ENCODE results near the gene OXSR1. TPM values are rescaled to one million over a fixed set of nuclear protein-coding genes. Genes with fewer than 3 reads are reported as not detected.
A peak's percentile ranks its signal among the peaks of the same experiment; 100 is the strongest.
"Not testable (repeated sequence)": the region's sequence is repeated elsewhere in the genome, so short reads cannot be mapped to it uniquely, and the experiment has no call there.

Gene OXSR1
- total RNA-seq, 1 donor from 2014 or later: 24.6 TPM

DNA sequence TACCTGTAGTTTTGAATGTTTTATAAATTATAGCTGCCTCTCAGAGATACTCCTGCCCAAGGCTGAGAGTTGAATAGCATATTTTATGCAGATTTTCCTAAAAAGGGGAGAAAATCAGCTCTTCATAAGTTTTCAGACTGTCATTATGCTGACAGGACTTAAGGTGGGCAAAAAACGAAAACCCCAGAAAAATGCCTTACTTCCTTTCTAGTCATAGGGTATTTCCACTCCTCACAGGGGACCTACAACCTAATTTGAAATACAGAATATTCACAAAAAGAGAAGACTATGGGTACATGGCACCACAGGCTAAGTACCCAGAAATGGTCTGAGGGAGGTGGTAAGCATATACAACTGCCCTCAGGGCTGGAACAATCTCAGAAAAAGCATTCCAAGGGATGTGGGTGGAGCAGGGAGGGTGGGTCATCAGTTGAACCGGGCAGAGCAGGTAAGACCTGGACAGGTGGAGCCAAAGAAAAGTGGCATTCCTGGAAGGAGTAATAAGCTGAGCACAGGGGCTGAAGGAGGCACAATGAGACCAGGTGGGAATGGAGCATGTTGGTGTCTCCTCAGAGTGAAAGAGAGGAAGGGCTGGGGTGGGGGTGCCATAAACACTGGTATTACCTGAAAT, 10.6 kb upstream of the OXSR1 start:
- DNase-seq (ENCODE audit: missing footprints): no peak
- intact Hi-C loops (cut with DNase I): no loop called here
- ATAC-seq: no peak

GRCh38 chr3:38155825-38156224, 9.5 kb upstream of the OXSR1 start:
- ATAC-seq (no peak), DNase-seq (ENCODE audit: missing footprints) (no peak)

DNA sequence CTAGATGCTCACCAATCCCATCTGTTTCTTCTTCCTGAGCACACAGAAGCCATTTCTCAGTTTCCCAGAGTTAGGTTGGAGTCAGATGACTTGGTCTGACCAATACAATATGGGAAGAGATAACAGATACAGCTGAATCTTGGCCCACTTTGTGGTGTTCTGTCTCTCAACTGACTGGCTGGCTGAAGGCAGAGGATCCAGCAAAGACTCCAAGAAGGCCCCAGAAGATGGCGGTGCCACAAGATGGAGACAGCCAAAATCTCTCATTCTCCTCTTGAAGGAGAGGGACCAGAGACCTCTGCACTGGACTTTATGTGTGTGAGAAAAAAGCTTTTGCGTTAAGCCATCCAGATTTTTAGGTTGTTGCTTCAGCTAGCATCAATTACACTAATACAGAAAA, 8.2 kb upstream of the OXSR1 start:
- no peak for DNase-seq (ENCODE audit: missing footprints)
- intact Hi-C loops (cut with DNase I): no loop called here
- ATAC-seq: no peak

More at GRCh38 chr3:38155825-38156224, 9.5 kb upstream of the OXSR1 start:
- intact Hi-C loops (cut with DNase I): no loop called here

DNA sequence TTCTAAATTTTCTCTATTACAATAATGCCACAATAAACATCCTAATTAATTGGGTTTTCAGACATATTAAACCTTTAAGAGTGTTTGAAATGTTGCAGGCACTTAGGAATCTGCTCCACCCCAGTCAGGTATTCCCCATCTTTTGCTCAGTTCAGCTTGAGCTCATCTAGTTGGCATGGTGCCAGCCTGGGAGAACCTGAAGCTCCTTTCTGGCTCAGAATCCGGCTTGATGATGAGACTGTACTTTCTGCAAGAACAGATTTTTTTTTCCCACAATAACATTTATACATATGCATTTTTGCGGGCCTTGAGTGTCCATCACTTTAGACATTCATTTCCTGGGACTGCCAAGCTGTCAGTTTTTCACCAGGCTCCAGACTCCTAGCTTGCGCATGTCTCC, 7.7 kb upstream of the OXSR1 start:
- intact Hi-C loops (cut with DNase I): no loop called here
- ATAC-seq (no peak), DNase-seq (ENCODE audit: missing footprints) (no peak)

DNA sequence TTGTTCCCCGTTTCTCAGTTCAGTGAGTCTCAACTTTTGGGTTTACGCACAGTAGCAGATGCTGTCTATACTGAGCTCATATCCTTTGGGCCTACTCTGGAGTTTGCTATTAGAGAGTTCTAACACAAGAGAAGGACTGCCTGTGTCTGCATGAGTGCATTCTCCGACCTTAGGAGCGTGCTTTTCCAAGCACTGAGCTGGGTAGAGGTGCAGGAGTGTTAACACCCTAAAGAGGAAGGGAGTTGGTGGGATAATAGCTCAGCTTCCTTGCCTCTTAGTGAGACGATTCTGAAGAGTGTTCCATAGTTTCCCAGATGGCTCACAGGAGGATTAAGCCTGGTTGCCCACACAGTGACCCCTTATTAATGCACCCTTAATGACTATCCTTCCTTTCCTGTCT, 6.9 kb upstream of the OXSR1 start:
- DNase-seq (ENCODE audit: missing footprints) (no peak), ATAC-seq (no peak)
- intact Hi-C loops (cut with DNase I): no loop called here

DNA sequence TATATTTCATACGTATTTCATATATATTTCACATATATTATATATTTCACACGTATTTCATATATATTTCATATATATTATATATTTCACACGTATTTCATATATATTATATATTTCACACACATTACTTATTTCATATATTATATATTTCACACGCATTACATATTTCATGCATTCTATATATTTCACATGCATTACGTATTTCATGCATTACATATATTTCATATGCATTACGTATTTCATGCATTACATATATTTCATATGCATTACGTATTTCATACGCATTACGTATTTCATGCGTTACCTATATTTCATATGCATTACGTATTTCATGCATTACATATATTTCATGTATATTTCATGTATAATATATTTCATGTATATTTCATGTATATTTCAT, 4.6 kb upstream of the OXSR1 start:
- DNase-seq (ENCODE audit: missing footprints); intact Hi-C loops (cut with DNase I); ATAC-seq: not testable (repeated sequence)

DNA sequence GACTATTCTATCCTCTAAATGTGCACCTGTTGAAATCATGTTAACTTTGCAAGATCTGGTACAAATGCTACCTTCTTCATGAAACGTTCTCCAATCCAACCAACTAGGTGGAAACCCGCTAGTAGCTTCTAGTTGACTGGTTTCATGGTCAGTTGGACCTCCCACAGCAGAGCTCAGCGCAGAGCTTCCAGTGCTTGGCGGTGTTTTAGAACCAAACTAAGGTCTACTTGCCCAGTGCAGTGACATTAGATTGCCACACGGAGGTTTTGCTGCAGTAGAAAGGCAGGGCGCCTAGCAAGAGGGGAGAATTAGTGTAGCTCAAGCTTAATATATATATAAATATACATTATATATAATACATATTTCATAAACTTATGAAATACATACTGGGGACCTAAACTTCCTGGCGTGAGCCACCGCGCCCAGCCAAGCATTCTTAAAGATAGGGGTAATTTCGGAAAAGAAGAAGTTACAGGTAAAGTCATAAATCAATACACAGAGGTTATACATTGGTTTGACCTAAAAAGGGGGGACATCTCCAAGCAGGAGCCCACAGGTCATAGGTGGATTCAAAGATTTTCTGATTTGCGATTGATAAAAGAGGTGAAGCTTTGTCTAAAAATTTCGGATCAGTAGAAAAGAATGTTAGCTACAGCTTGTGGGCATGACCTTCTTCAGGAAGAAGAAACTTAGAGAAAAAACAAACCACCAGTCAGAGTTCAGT, 2.1 kb upstream of the OXSR1 start:
- no peak for ATAC-seq
- intact Hi-C loops (cut with DNase I): no loop called here

DNA sequence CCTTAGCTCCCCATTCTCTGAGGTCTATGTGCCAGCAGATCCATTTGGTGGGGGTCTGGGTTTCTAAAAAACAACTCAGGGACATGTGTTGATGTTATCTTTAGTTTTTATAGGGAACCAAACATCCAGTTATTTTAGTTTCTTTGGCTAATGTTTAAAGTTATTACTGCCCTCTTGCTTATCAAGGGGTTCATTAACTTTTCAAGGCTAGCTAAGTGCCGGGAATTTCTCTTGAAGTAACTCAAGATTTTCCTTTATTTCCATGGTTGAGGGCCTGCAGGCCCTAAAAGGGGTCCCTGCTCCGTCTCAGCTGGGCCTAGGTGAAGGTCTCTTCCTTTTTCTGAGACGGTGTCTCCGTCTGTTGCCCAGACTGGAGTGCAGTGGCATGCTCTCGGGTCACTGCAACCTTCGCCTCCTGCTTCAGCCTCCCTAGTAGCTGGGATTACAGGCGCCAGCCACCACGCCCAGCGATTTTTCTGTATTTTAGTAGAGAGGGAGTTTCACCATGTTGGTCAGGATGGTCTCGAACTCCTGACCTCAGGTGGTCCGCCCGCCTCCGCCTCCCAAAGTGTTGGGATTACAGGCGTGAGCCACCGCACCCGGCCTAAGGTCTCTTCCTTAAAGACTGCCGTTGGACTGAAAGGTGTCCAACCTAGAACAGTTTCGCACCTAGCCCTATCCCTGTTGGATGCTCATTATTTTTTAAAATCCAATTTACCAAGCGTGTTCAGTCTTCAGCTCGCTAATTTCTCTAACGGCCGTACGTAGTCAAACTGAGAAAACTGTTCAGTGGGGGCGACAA, 1.3 kb upstream of the OXSR1 start:
- intact Hi-C loops (cut with DNase I): no loop called here
- ATAC-seq (no peak), DNase-seq (ENCODE audit: missing footprints) (peak; percentile 41)

More for the DNA sequence above, 2.1 kb upstream of the OXSR1 start:
- peak; percentile 28 for DNase-seq (ENCODE audit: missing footprints)

DNA sequence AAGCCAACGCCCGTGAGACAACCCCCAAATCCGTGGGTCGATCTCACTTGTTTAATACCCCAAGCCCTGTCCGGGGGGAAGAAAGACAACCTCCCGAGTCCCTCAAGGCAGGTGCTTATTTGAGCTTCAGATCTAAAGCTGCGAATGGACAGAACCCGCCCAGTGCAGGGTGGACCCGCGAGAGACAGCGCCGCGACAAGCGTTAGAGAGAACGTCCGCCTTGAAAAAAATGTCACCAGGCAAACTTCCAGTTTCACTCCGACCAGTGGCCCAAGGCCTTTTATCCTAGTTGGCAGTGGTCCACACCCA, 740 bp upstream of the OXSR1 start:
- no peak for ATAC-seq

GRCh38 chr3:38165722-38166387, 518 bp downstream of the OXSR1 start:
- peak; percentile 10 for ATAC-seq
- intact Hi-C loops (cut with DNase I): loop anchor here (1.0 kb wide), 1 partner anchor 29 kb away; the partner anchor contains the start of gene ACAA1
- no peak for DNase-seq (ENCODE audit: missing footprints)

More for the DNA sequence above, 740 bp upstream of the OXSR1 start:
- DNase-seq (ENCODE audit: missing footprints): no peak
- intact Hi-C loops (cut with DNase I): no loop called here

- intact Hi-C loops (cut with DNase I): no loop called here
- DNase-seq (ENCODE audit: missing footprints) (no peak), ATAC-seq (no peak)
Measured at GRCh38 chr3:38167591-38167990, 2.3 kb downstream of the OXSR1 start.

DNA sequence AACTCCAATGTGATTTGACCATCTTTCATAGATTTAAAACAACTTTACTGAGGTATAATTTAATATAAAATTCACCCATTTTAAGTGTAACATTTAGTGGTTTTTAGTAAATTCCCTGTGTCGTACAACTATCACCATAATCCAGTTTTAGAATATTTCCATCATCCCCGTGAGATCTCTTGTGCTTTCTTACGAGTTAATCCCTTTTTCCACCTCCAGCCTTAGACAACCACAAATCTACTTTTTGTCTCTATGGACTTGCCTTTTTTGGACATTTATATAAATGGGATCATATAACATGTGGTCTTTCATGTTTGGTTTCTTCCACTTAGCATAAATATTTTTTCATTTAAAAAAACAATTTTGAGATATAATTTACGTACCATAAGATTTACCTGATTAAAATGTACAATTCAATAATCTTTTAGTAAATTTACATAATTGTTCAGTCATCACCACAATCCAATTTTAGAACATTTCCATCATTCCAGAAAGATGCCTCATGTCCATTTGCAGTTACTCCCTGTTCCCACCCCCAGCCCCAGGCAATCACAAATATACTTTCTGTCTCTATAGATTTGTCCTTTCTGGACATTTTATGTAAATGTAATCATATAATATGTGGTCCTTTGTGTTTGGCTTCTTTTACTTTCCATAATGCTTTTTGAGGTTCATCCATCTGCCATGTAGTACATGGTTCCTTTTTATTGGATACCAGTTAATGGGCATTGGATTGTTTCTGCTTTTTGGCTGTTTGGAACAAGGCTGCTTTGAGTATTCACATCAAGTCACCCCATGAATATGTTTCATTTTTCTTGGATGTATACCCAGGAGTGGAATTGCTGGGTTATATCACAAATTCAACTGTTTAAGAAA, 3.1 kb downstream of the OXSR1 start:
- no peak for ATAC-seq
- intact Hi-C loops (cut with DNase I): no loop called here
- no peak for DNase-seq (ENCODE audit: missing footprints)

DNA sequence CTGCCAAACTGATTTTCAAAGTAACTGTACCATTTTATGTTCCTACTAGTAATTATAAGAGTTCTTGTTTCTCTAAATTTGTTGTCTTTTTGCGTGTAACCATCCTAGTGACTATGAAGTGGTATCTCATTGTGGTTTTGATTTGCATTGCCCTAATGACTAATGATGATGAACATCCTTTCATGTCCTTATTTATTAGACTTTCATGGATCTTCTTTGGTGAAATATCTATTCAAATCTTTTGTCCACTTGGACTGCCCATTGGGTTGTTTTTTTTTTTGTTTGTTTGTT, 3.6 kb downstream of the OXSR1 start:
- ATAC-seq (no peak), DNase-seq (ENCODE audit: missing footprints) (no peak)
- intact Hi-C loops (cut with DNase I): no loop called here

DNA sequence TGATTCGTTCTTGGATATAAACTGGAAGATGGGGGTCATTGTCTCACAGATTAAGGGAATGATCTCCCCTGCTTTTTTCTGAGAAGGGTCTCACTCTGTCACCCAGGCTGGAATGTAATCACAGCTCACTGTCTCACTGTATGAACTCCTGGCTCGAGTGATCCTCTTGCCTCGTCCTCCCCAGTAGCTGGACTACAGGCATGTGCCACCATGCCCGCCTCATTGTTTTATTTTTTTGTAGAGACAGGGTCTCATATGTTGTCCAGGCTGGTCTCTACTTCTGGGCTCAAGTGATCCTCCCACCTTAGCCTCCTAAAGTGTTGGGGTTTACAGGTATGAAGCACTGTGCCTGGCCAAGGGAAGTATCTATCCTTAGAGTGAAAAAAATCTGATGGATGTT, 5.4 kb downstream of the OXSR1 start:
- no peak for DNase-seq (ENCODE audit: missing footprints)
- no peak for ATAC-seq
- intact Hi-C loops (cut with DNase I): no loop called here

GRCh38 chr3:38171622-38172021, 6.3 kb downstream of the OXSR1 start:
- intact Hi-C loops (cut with DNase I): no loop called here
- no peak for ATAC-seq
- DNase-seq (ENCODE audit: missing footprints): no peak

DNA sequence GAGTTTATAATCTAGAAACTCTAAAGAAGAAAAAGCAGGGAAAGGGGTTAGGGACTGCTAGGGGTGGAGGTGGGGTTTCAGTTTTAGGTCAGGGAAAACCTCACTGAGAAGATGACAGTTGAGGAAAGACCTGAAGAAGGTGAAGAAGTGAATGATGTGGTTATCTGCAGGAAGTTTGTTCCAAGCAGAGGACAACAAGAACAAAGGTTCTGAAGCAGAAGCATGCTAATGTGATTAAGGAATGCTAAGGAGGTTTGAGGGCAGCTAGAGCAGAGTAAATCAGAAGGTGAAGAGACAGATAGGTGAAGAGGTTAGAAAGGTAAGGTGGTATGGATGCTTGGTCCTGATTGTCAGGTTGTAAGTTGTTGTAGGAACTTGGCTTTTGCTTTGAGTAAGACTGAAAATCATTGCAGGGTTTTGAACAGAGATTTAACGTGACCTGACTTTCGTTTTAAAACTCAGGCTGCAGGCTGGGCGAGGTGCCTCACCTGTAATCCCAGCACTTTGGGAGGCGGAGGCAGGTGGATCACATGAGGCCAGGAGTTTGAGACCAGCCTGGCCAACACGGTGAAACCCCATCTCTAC, 8.6 kb downstream of the OXSR1 start:
- ATAC-seq: no peak
- intact Hi-C loops (cut with DNase I): no loop called here
- DNase-seq (ENCODE audit: missing footprints): peak; percentile 5

- DNase-seq (ENCODE audit: missing footprints) (no peak), ATAC-seq (no peak)
- intact Hi-C loops (cut with DNase I): no loop called here
Measured at GRCh38 chr3:38177181-38177580, 11.8 kb downstream of the OXSR1 start.

DNA sequence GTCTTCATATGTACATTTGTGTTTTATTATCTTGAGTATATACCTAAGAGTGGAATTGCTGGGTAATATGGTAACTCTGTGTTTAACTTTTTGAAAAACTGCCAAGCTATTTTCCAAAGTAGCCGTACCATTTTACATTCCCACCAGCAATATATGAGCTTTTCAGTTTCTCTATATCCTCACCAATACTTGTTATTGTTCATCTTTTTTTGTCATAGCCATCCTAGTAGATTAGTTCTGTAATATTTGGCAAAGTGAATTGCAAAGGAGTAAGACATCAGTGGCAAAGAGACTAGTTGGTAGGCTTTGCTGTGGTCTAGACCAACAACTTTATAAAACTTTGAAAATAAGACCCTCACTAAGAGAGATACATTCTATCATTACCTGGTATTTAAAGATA, 21.4 kb downstream of the OXSR1 start:
- intact Hi-C loops (cut with DNase I): no loop called here
- no peak for ATAC-seq
- DNase-seq (ENCODE audit: missing footprints): no peak

All from Right ventricle myocardium inferior (tissue), 1 donor.